ENCODE measurements around the gene IGSF9B. TPM values are rescaled to one million over a fixed set of nuclear protein-coding genes. Genes with fewer than 3 reads are reported as not detected.

The IGSF9B gene
- total RNA-seq, 1 experiment from 2014 or later, result 10.1 TPM

DNA sequence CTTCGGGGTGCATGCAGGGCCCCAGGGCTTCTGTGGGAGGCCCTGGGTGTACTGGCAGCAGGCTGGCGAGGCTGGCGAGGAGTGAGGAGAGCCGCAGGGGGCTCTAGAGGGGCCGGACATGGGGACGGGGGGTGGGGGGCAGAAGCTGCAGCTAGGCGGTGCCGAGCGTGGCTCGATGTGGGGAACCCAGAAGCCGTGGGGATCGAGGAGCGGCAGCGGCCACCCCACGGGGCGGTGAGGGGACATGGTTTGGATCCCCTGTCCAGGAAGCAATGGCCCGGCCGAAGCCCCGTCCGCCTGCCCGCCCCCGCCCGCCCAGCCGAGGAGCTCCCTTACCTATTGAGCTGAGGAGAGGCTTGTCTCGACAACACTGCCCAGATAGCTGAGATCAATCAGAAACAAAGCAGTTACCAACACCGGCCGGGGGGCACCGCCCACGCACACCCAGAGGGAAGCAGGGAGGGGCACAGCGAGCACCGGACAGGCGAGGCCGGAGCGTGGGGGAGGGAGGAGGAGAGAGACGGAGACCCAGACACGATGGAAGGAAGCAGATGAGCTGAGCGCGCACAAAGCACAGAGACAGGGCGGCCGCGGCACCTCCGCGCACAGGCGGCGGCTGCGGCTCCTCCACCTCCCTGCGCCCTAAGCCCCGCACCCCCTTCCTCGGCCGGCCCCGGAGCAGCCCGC lies 38.7 kb downstream of the IGSF9B start:
- DNase-seq (ENCODE audit: low spot score), result no peak
- intact Hi-C loops (cut with micrococcal nuclease; ENCODE audit: unreplicated experiment), result no loop called here
- Histone ChIP-seq H3K27ac (ENCODE audit: low read depth, low read length, poor library complexity, severe bottlenecking) (no peak overlapping the region), H3K4me3 (ENCODE audit: low read depth, low read length, poor library complexity, severe bottlenecking) (no peak overlapping the region), H3K4me1 (ENCODE audit: insufficient read depth, low read length, poor library complexity, severe bottlenecking) (no peaks in the 10 kb centered on the region), H3K27me3 (replicated peaks; ENCODE audit: insufficient read depth, low read depth, low read length, poor library complexity) (no peaks in the 10 kb centered on the region), H3K36me3 (ENCODE audit: insufficient read depth, low read length, poor library complexity, severe bottlenecking) (no peaks in the 10 kb centered on the region), H3K9me3 (ENCODE audit: low read depth, low read length, poor library complexity, severe bottlenecking) (no peaks in the 10 kb centered on the region)
- ChIA-PET POLR2A (ENCODE audit: low non-redundant PET) (interaction anchor here (0.5 kb wide), 1 partner anchor 217 kb away, joined by 4 read pairs; no protein-coding TSS in a partner anchor), CTCF (interaction anchor here (0.6 kb wide), 1 partner anchor 1139 kb away, joined by 3 read pairs; no protein-coding TSS in a partner anchor)
- BruUV-seq (replicated peaks), result no TSS peak
- TF ChIP-seq EZH2 (IDR thresholded peaks at IDR 0.05; ENCODE audit: borderline replicate concordance, low read depth, low read length, poor library complexity, severe bottlenecking) (no peak), CTCF (conservative IDR thresholded peaks at IDR 0.05; ENCODE audit: low read depth, low read length) (no peak)

GRCh38 chr11:133916784-133917440 lies 39.9 kb downstream of the IGSF9B start:
- intact Hi-C loops (cut with micrococcal nuclease; ENCODE audit: unreplicated experiment), result no loop called here
- BruUV-seq (replicated peaks), result no TSS peak
- Histone ChIP-seq H3K4me3 (ENCODE audit: low read depth, low read length, poor library complexity, severe bottlenecking) (no peak overlapping the region), H3K36me3 (ENCODE audit: insufficient read depth, low read length, poor library complexity, severe bottlenecking) (no peaks in the 10 kb centered on the region), H3K4me1 (ENCODE audit: insufficient read depth, low read length, poor library complexity, severe bottlenecking) (no peaks in the 10 kb centered on the region), H3K27ac (ENCODE audit: low read depth, low read length, poor library complexity, severe bottlenecking) (no peak overlapping the region), H3K27me3 (replicated peaks; ENCODE audit: insufficient read depth, low read depth, low read length, poor library complexity) (no peaks in the 10 kb centered on the region), H3K9me3 (ENCODE audit: low read depth, low read length, poor library complexity, severe bottlenecking) (no peaks in the 10 kb centered on the region)
- no peak for DNase-seq (ENCODE audit: low spot score)
- TF ChIP-seq EZH2 (IDR thresholded peaks at IDR 0.05; ENCODE audit: borderline replicate concordance, low read depth, low read length, poor library complexity, severe bottlenecking) (no peak), CTCF (conservative IDR thresholded peaks at IDR 0.05; ENCODE audit: low read depth, low read length) (no peak)
- CTCF ChIA-PET, result interaction anchor here (0.6 kb wide), 1 partner anchor 18 kb away, joined by 4 read pairs; no protein-coding TSS in a partner anchor
- POLR2A ChIA-PET (ENCODE audit: low non-redundant PET), result no interaction called here

DNA sequence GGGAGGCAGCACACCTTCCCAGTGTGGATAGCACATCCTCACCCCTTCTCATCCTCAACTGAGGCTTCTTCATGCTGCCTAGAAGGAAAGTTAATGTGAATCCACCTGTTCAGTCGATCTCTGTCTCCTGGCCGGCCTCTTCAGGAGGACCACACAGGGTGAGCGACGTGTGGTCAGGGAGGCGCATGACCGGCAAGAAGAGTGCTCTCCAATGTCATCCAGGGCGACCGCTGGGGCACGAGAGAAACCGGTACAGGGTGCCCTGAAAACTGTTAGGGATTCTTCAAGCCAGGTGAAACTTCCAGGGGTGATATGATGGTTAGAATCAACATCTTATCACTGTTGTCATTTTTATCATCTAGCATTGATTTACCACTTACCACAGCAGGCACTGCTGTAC lies 43.0 kb downstream of the IGSF9B start:
- no peak overlapping the region for H3K27ac ChIP-seq (ENCODE audit: low read depth, low read length, poor library complexity, severe bottlenecking)
- TF ChIP-seq EZH2 (IDR thresholded peaks at IDR 0.05; ENCODE audit: borderline replicate concordance, low read depth, low read length, poor library complexity, severe bottlenecking), result no peak
- no peak for TF ChIP-seq CTCF (conservative IDR thresholded peaks at IDR 0.05; ENCODE audit: low read depth, low read length)
- H3K4me1 ChIP-seq (ENCODE audit: insufficient read depth, low read length, poor library complexity, severe bottlenecking), result no peaks in the 10 kb centered on the region
- H3K9me3 ChIP-seq (ENCODE audit: low read depth, low read length, poor library complexity, severe bottlenecking), result no peaks in the 10 kb centered on the region
- BruUV-seq (replicated peaks), result no TSS peak
- H3K27me3 ChIP-seq (replicated peaks; ENCODE audit: insufficient read depth, low read depth, low read length, poor library complexity), result no peaks in the 10 kb centered on the region
- H3K4me3 ChIP-seq (ENCODE audit: low read depth, low read length, poor library complexity, severe bottlenecking), result no peak overlapping the region
- POLR2A ChIA-PET (ENCODE audit: low non-redundant PET), result no interaction called here
- CTCF ChIA-PET, result no interaction called here
- H3K36me3 ChIP-seq (ENCODE audit: insufficient read depth, low read length, poor library complexity, severe bottlenecking), result no peaks in the 10 kb centered on the region
- intact Hi-C loops (cut with micrococcal nuclease; ENCODE audit: unreplicated experiment), result no loop called here
- DNase-seq (ENCODE audit: low spot score), result no peak
